Progenitor cell of endocrine pancreas (in vitro differentiated cells): ENCODE measurements around the gene NAA40. TPM values are rescaled to one million over a fixed set of nuclear protein-coding genes. Genes with fewer than 3 reads are reported as not detected.

Experiments used
- DNase-seq: peaks from one replicate; pipeline ENCODE4 v3.0.0; 2021; ENCODE audit warnings: low spot score; ENCODE audit not compliant: unreplicated experiment
- H3K27ac Mint-ChIP-seq: 2 replicates; pipeline ENCODE4 v1.8.0; 2021; ENCODE audit warnings: mild to moderate bottlenecking, moderate library complexity, mixed read lengths
- H3K27me3 Mint-ChIP-seq: 2 replicates; pipeline ENCODE4 v1.8.0; 2021; ENCODE audit warnings: mixed read lengths
- H3K36me3 Mint-ChIP-seq: 2 replicates; pipeline ENCODE4 v1.8.0; 2022; ENCODE audit warnings: mixed read lengths; ENCODE audit not compliant: insufficient read depth
- H3K4me1 Mint-ChIP-seq: 2 replicates; pipeline ENCODE4 v1.8.0; 2021; ENCODE audit warnings: low read depth, mixed read lengths
- H3K4me3 Mint-ChIP-seq: 2 replicates; pipeline ENCODE4 v1.8.0; 2021; ENCODE audit warnings: low read depth, mild to moderate bottlenecking, moderate library complexity, mixed read lengths
- H3K9me3 Mint-ChIP-seq: 2 replicates; pipeline ENCODE4 v1.8.0; 2021; ENCODE audit warnings: low read depth, mixed read lengths
- total RNA-seq: library from RNA; stranded (reverse); gene quantifications from 2 replicates; pipeline ENCODE4 v1.2.1, GENCODE V29; 2021
- TF ChIP-seq, protein P1 (sequence below): fragments of 200-600 bp; sonication (generic); IDR thresholded peaks from one replicate; pipeline ENCODE4 v1.5.0; 2021; ENCODE audit warnings: antibody characterized with exemption, mild to moderate bottlenecking; ENCODE audit not compliant: unreplicated experiment

The NAA40 gene
- total RNA-seq, 1 donor from 2014 or later = 60.6 TPM

GRCh38 chr11:64006398-64006797 lies 67.6 kb downstream of the NAA40 start:
- Mint-ChIP-seq H3K4me3 (no peak overlapping the region), H3K4me1 (peaks cover 18% of the 10 kb centered on the region), H3K27ac (no peak overlapping the region), H3K27me3 (peaks cover 43% of the 10 kb centered on the region), H3K9me3 (no peaks in the 10 kb centered on the region), H3K36me3 (peaks cover 4% of the 10 kb centered on the region)
- TF ChIP-seq, protein P1, sequence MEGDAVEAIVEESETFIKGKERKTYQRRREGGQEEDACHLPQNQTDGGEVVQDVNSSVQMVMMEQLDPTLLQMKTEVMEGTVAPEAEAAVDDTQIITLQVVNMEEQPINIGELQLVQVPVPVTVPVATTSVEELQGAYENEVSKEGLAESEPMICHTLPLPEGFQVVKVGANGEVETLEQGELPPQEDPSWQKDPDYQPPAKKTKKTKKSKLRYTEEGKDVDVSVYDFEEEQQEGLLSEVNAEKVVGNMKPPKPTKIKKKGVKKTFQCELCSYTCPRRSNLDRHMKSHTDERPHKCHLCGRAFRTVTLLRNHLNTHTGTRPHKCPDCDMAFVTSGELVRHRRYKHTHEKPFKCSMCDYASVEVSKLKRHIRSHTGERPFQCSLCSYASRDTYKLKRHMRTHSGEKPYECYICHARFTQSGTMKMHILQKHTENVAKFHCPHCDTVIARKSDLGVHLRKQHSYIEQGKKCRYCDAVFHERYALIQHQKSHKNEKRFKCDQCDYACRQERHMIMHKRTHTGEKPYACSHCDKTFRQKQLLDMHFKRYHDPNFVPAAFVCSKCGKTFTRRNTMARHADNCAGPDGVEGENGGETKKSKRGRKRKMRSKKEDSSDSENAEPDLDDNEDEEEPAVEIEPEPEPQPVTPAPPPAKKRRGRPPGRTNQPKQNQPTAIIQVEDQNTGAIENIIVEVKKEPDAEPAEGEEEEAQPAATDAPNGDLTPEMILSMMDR = no peak
- no peak for DNase-seq

Other genes starting within 250 kb of the NAA40 start
- 46.8 and 53.6 TPM in 2 replicates for gene ZFTA, start 170.2 kb upstream of the NAA40 start, total RNA-seq
- 75.3 and 77.8 TPM in 2 replicates for gene SPINDOC, start 125.5 kb upstream of the NAA40 start, total RNA-seq
- gene MARK2, start 99.9 kb upstream of the NAA40 start, total RNA-seq = 55.5 and 59.1 TPM in 2 replicates
- gene RCOR2, start 21.8 kb upstream of the NAA40 start, total RNA-seq = 39.4 and 39.7 TPM in 2 replicates
- gene COX8A, start 35.6 kb downstream of the NAA40 start, total RNA-seq = 205 and 221 TPM in 2 replicates
- gene OTUB1, start 47.4 kb downstream of the NAA40 start, total RNA-seq = 122 and 124 TPM in 2 replicates
- 0.17 and 0.24 TPM in 2 replicates for gene FLRT1, start 96.9 kb downstream of the NAA40 start, total RNA-seq
- gene MACROD1, start 227.1 kb downstream of the NAA40 start, total RNA-seq = 28.0 and 30.6 TPM in 2 replicates
- 189 and 209 TPM in 2 replicates for gene STIP1, start 247.2 kb downstream of the NAA40 start, total RNA-seq